ENCODE measurements around the gene GEMIN4. TPM values are rescaled to one million over a fixed set of nuclear protein-coding genes. Genes with fewer than 3 reads are reported as not detected.
A peak's percentile ranks its signal among the peaks of the same experiment; 100 is the strongest.

Gene GEMIN4
- total RNA-seq, 1 experiment from 2014 or later = 24.6 TPM

GRCh38 chr17:737561-738113 is 14.4 kb downstream of the GEMIN4 start:
- H3K79me2 ChIP-seq (ENCODE audit: low read length) = peaks cover 48% of the 10 kb centered on the region
- TF ChIP-seq, protein P1, sequence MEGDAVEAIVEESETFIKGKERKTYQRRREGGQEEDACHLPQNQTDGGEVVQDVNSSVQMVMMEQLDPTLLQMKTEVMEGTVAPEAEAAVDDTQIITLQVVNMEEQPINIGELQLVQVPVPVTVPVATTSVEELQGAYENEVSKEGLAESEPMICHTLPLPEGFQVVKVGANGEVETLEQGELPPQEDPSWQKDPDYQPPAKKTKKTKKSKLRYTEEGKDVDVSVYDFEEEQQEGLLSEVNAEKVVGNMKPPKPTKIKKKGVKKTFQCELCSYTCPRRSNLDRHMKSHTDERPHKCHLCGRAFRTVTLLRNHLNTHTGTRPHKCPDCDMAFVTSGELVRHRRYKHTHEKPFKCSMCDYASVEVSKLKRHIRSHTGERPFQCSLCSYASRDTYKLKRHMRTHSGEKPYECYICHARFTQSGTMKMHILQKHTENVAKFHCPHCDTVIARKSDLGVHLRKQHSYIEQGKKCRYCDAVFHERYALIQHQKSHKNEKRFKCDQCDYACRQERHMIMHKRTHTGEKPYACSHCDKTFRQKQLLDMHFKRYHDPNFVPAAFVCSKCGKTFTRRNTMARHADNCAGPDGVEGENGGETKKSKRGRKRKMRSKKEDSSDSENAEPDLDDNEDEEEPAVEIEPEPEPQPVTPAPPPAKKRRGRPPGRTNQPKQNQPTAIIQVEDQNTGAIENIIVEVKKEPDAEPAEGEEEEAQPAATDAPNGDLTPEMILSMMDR (conservative IDR thresholded peaks at IDR 0.05; ENCODE audit: low read depth, low read length) = no peak
- TF ChIP-seq EZH2 (IDR thresholded peaks at IDR 0.05; ENCODE audit: low read length, unreplicated experiment) (no peak), EZH2phosphoT487 (IDR thresholded peaks at IDR 0.05; ENCODE audit: borderline replicate concordance, low read length) (no peak)
- DNase-seq = no peak
- no peaks in the 10 kb centered on the region for H4K20me1 ChIP-seq (ENCODE audit: low read length)
- no TSS peak for BruUV-seq (replicated peaks)
- no peaks in the 10 kb centered on the region for H3K9me3 ChIP-seq (ENCODE audit: low read length)
- H2AFZ ChIP-seq (ENCODE audit: low read length) = no peak overlapping the region
- no peak for ATAC-seq
- intact Hi-C loops (cut with micrococcal nuclease) = no loop called here
- POLR2A ChIA-PET (ENCODE audit: unreplicated experiment) = no interaction called here
- peaks cover 11% of the 10 kb centered on the region for H3K4me1 ChIP-seq (ENCODE audit: insufficient read depth, low read length)
- H3F3A ChIP-seq (ENCODE audit: low read length, unreplicated experiment) = peaks cover 1% of the 10 kb centered on the region
- H3K27me3 ChIP-seq (ENCODE audit: low read length) = no peaks in the 10 kb centered on the region
- no peak overlapping the region for H3K9ac ChIP-seq (ENCODE audit: low read length)
- CTCF ChIA-PET = no interaction called here
- H3K36me3 ChIP-seq (ENCODE audit: low read depth, low read length) = peaks cover 11% of the 10 kb centered on the region
- no peaks in the 10 kb centered on the region for H3K9me2 ChIP-seq (replicated peaks; ENCODE audit: low read length)
- no peak overlapping the region for H3K4me2 ChIP-seq (ENCODE audit: low read length)
- no peak overlapping the region for H3K4me3 ChIP-seq (ENCODE audit: low read length)
- no peak overlapping the region for H3K27ac ChIP-seq (ENCODE audit: low read length)

DNA sequence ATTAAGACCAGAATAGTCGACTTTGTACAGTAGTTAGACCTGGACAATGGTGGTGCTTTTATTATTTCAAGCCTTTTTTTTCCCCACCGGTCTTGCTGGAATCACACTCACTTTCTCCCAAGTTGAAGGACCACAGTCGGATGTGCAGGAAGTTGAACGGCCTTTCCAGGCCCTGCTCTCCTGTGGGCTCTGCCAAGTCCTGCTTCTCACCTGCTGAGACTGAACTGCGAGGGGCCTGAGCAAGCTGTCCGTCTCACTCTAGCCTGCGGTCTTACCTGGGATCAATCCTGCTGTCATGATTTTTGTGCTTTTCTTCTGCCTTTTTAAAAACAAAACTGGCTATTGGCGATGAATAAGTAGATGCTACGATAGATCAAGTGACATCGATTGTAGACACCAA is 18.3 kb downstream of the GEMIN4 start:
- Histone ChIP-seq H3K27ac (ENCODE audit: low read length) (no peak overlapping the region), H3K36me3 (ENCODE audit: low read depth, low read length) (no peaks in the 10 kb centered on the region; the same call in 1 of the 2 replicates), H3K4me2 (ENCODE audit: low read length) (peak overlapping the region; percentile 80), H2AFZ (ENCODE audit: low read length) (0 out of 2 replicates have a peak overlapping the region, but pooled peaks have one; percentile 69), H3K27me3 (ENCODE audit: low read length) (no peaks in the 10 kb centered on the region), H3K4me1 (ENCODE audit: insufficient read depth, low read length) (peaks cover 29% of the 10 kb centered on the region), H3F3A (ENCODE audit: low read length, unreplicated experiment) (no peaks in the 10 kb centered on the region), H3K9me2 (replicated peaks; ENCODE audit: low read length) (no peaks in the 10 kb centered on the region), H3K79me2 (ENCODE audit: low read length) (peaks cover 47% of the 10 kb centered on the region), H3K4me3 (ENCODE audit: low read length) (peak overlapping the region; percentile 90), H3K9ac (ENCODE audit: low read length) (peak overlapping the region; percentile 82), H3K9me3 (ENCODE audit: low read length) (no peaks in the 10 kb centered on the region), H4K20me1 (ENCODE audit: low read length) (no peaks in the 10 kb centered on the region)
- ATAC-seq (no peak), DNase-seq (no peak)
- BruUV-seq (replicated peaks) = no TSS peak
- intact Hi-C loops (cut with micrococcal nuclease) = no loop called here
- ChIA-PET CTCF (no interaction called here), POLR2A (ENCODE audit: unreplicated experiment) (interaction anchor here (0.6 kb wide), 1 partner anchor 18 kb away, joined by 4 read pairs; no protein-coding TSS in a partner anchor)
- TF ChIP-seq, protein P1 (conservative IDR thresholded peaks at IDR 0.05; ENCODE audit: low read depth, low read length) = no peak
- TF ChIP-seq EZH2phosphoT487 (IDR thresholded peaks at IDR 0.05; ENCODE audit: borderline replicate concordance, low read length) (no peak), EZH2 (IDR thresholded peaks at IDR 0.05; ENCODE audit: low read length, unreplicated experiment) (no peak)

DNA sequence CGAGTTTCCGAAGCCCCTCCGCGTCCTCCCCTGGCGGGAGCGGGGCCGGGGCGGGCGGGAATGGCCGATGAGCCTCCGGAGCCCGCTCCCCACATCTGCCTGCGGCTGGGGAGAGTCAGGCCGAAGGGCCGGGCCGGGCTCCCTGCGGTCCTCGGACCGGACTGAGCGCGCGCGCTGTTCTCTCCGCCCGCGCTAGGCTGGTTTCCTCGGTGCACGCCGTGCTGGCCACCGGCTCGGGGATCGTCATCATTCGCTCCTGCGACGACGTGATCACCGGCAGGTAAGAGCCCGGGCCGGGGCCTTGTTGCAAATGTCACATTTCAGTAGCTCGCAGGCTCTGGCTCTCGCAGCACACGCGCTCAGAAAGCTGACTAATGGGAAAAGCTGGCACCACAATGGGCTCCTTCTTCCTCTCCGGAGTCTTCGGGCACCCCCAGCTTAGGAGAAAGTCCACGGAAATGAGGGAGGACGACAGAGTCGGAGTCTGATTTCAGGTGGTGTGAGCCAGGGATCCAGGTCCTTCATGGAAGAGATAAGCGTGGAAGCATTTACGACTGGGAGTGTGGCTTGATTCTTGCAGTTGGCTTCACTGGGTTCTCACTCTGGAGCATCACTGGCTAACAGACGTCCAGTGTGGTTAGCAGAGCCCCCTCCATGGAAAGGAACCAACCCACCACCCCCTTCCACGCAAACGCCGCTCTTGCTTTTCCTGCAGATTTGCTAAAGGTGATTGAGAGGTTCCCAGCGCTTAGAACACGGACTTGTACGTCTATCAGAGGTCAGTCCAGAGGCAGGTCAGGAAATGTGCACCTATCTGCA is 19.0 kb downstream of the GEMIN4 start:
- Histone ChIP-seq H3F3A (ENCODE audit: low read length, unreplicated experiment) (no peaks in the 10 kb centered on the region), H3K4me2 (ENCODE audit: low read length) (peak overlapping the region; percentile 80), H3K4me3 (ENCODE audit: low read length) (peak overlapping the region; percentile 90), H3K27ac (ENCODE audit: low read length) (peak overlapping the region; percentile 37), H2AFZ (ENCODE audit: low read length) (peak overlapping the region; percentile 69), H3K4me1 (ENCODE audit: insufficient read depth, low read length) (peaks cover 33% of the 10 kb centered on the region), H3K36me3 (ENCODE audit: low read depth, low read length) (no peaks in the 10 kb centered on the region; the same call in 1 of the 2 replicates), H3K9ac (ENCODE audit: low read length) (peak overlapping the region; percentile 82), H3K9me3 (ENCODE audit: low read length) (no peaks in the 10 kb centered on the region), H3K27me3 (ENCODE audit: low read length) (no peaks in the 10 kb centered on the region), H3K9me2 (replicated peaks; ENCODE audit: low read length) (no peaks in the 10 kb centered on the region), H3K79me2 (ENCODE audit: low read length) (peaks cover 44% of the 10 kb centered on the region), H4K20me1 (ENCODE audit: low read length) (no peaks in the 10 kb centered on the region)
- intact Hi-C loops (cut with micrococcal nuclease) = no loop called here
- TF ChIP-seq, protein P1 (conservative IDR thresholded peaks at IDR 0.05; ENCODE audit: low read depth, low read length) = no peak
- TF ChIP-seq EZH2 (IDR thresholded peaks at IDR 0.05; ENCODE audit: low read length, unreplicated experiment) = no peak
- no peak for TF ChIP-seq EZH2phosphoT487 (IDR thresholded peaks at IDR 0.05; ENCODE audit: borderline replicate concordance, low read length)
- CTCF ChIA-PET = no interaction called here
- POLR2A ChIA-PET (ENCODE audit: unreplicated experiment) = no interaction called here
- ATAC-seq (peak; percentile 42), DNase-seq (peak; percentile 43)
- BruUV-seq (replicated peaks) = TSS peak; percentile 58

Measured in PC-3 (cell line).